Fibroblast of pulmonary artery (primary cell): ENCODE measurements around the gene CAMK1D.

ENCODE experiments used
- DNase-seq: peaks from one replicate; pipeline ENCODE4 v3.0.0-alpha.2; 2010; ENCODE audit warnings: low read depth
- H3K4me3 ChIP-seq: replicated peaks from 2 replicates; pipeline ENCODE4 v1.5.1; 2011; ENCODE audit warnings: low read depth, mild to moderate bottlenecking, control low read depth, low read length, moderate library complexity
- CTCF ChIP-seq: IDR thresholded peaks from 2 replicates; pipeline ENCODE4 v1.5.1; 2011; ENCODE audit warnings: mild to moderate bottlenecking, control low read depth, low read length, inconsistent platforms; ENCODE audit errors: missing control alignments

The CAMK1D gene

GRCh38 chr10:12579954-12580858, 230.9 kb downstream of the CAMK1D start:
- DNase-seq = no peak
- no peak for TF ChIP-seq CTCF
- H3K4me3 ChIP-seq = no peak overlapping the region

GRCh38 chr10:12583891-12584595, 234.7 kb downstream of the CAMK1D start:
- no peak for TF ChIP-seq CTCF
- H3K4me3 ChIP-seq = no peak overlapping the region
- no peak for DNase-seq

GRCh38 chr10:12586741-12587140, 237.4 kb downstream of the CAMK1D start:
- TF ChIP-seq CTCF = no peak
- no peak overlapping the region for H3K4me3 ChIP-seq
- DNase-seq = no peak

- no peak overlapping the region for H3K4me3 ChIP-seq
- no peak for TF ChIP-seq CTCF
- DNase-seq = no peak
These were observed 238.1 kb downstream of the CAMK1D start for GRCh38 chr10:12587451-12587888.

GRCh38 chr10:12588091-12588860, 238.9 kb downstream of the CAMK1D start:
- no peak for DNase-seq
- H3K4me3 ChIP-seq = no peak overlapping the region
- no peak for TF ChIP-seq CTCF

GRCh38 chr10:12589291-12589690, 239.9 kb downstream of the CAMK1D start:
- no peak overlapping the region for H3K4me3 ChIP-seq
- no peak for DNase-seq
- TF ChIP-seq CTCF = no peak
